HepG2 (cell line): ENCODE measurements around the gene THRA. TPM values are rescaled to one million over a fixed set of nuclear protein-coding genes. Genes with fewer than 3 reads are reported as not detected.

ENCODE experiments used
- ATAC-seq: fragments of 200-7000 bp; cut with Tn5 transposase; 3 replicates; pipeline ENCODE4 v1.9.1; 2020; ENCODE audit warnings: mild to moderate bottlenecking, moderate library complexity
- BruUV-seq: library from RNA; stranded (reverse); fragments of 400-500 nt; replicated peaks from 2 replicates; lab custom pipeline; 2021; lab: Mats Ljungman, UMichigan
- CTCF ChIA-PET: fragments of 300-600 bp; formaldehyde crosslinking; extraction: SDS; loops from one replicate; lab custom pipeline; 2021; ENCODE audit warnings: low total read pairs, inconsistent platforms, low intra/inter-chr PET ratio; lab: Yijun Ruan, JAX
- POLR2A ChIA-PET: fragments of 350-600 bp; sonication (Branson Sonifier 250); formaldehyde crosslinking; loops from one replicate; lab custom pipeline; 2020; ENCODE audit warnings: antibody characterized with exemption, inconsistent platforms; lab: Yijun Ruan, JAX
- DNase-seq: peaks from one replicate; pipeline ENCODE4 v3.0.0-alpha.2; 2015; ENCODE audit warnings: low spot score
- FAIRE-seq: peaks from 3 replicates; lab custom pipeline; 2011; peaks lifted over from hg19 to GRCh38; lab: Jason Lieb, UNC
- H2AFZ ChIP-seq: one replicate; pipeline ENCODE4 v1.6.1; 2011; ENCODE audit warnings: low read length, inconsistent platforms
- H3K27ac ChIP-seq: fragments of 300-600 bp; 3 replicates; pipeline ENCODE4 v1.8.0; 2011; ENCODE audit warnings: mixed run types, mild to moderate bottlenecking, mixed read lengths, low read length, inconsistent platforms; ENCODE audit not compliant: insufficient read depth; ENCODE audit errors: extremely low read length
- H3K27me3 ChIP-seq, 2 experiments: fragments of 200-600 bp in 1 of 2; 2 replicates in 1 of 2; 3 replicates in 1 of 2; pipeline versions ENCODE4 v1.6.0 to v1.8.0; 2011; ENCODE audit warnings: low read length in 2 of 2, mild to moderate bottlenecking in 2 of 2, moderate library complexity in 2 of 2, inconsistent platforms in 1 of 2; ENCODE audit not compliant: insufficient read depth in 2 of 2, control insufficient read depth in 1 of 2
- H3K36me3 ChIP-seq, 2 experiments: fragments of 200-600 bp in 1 of 2; replicated peaks in 1 of 2; 2 replicates in 1 of 2; 3 replicates in 1 of 2; pipeline versions ENCODE4 v1.5.1 to v1.8.0; 2011; ENCODE audit warnings: low read length in 2 of 2, inconsistent platforms in 1 of 2; ENCODE audit not compliant: insufficient read depth in 2 of 2, control insufficient read depth in 1 of 2
- H3K4me1 ChIP-seq: 2 replicates; pipeline ENCODE4 v1.5.1; 2012; ENCODE audit warnings: low read length, inconsistent platforms; ENCODE audit not compliant: insufficient read depth
- H3K4me2 ChIP-seq: 2 replicates; pipeline ENCODE4 v1.6.0; 2011; ENCODE audit warnings: low read depth, low read length, inconsistent platforms
- H3K4me3 ChIP-seq, 3 experiments: fragments of 200-600 bp in 1 of 3; sonication (generic), shearing (Covaris generic) in 1 of 3; replicated peaks in 1 of 3; 2 replicates each; pipeline ENCODE4 v1.5.1; 2011 to 2016; ENCODE audit warnings: low read length in 3 of 3, inconsistent platforms in 2 of 3, low read depth in 2 of 3, mild to moderate bottlenecking in 2 of 3, control low read depth in 1 of 3, mixed read lengths in 1 of 3; ENCODE audit not compliant: insufficient read depth in 1 of 3
- H3K79me2 ChIP-seq: one replicate; pipeline ENCODE4 v1.6.1; 2011; ENCODE audit warnings: low read length, inconsistent platforms; ENCODE audit not compliant: insufficient read depth
- H3K9ac ChIP-seq: 2 replicates; pipeline ENCODE4 v1.6.0; 2011; ENCODE audit warnings: mild to moderate bottlenecking, low read depth, low read length, inconsistent platforms; ENCODE audit not compliant: insufficient read depth
- H3K9me3 ChIP-seq: 2 replicates; pipeline ENCODE4 v1.5.1; 2012; ENCODE audit warnings: mild to moderate bottlenecking, low read length
- H4K20me1 ChIP-seq: 2 replicates; pipeline ENCODE4 v1.6.0; 2011; ENCODE audit warnings: inconsistent platforms, mild to moderate bottlenecking, low read length, moderate library complexity; ENCODE audit not compliant: insufficient read depth
- ELK4 ChIP-seq: sonication (generic); formaldehyde crosslinking; IDR thresholded peaks from 2 replicates; pipeline ENCODE4 v1.9.0; 2021; ENCODE audit warnings: missing genetic modification reagents, borderline replicate concordance
- GFI1 ChIP-seq: sonication (generic); formaldehyde crosslinking; IDR thresholded peaks from 2 replicates; pipeline ENCODE4 v1.5.0; 2020; ENCODE audit warnings: missing genetic modification reagents, mild to moderate bottlenecking, borderline replicate concordance
- HBP1 ChIP-seq: IDR thresholded peaks from 2 replicates; pipeline ENCODE4 v1.6.1; 2016; ENCODE audit warnings: low read depth, control low read depth
- NR2C2 ChIP-seq: sonication (generic); formaldehyde crosslinking; IDR thresholded peaks from 2 replicates; pipeline ENCODE4 v1.4.0; 2020; ENCODE audit warnings: missing genetic modification reagents, mild to moderate bottlenecking, moderate library complexity, borderline replicate concordance
- PCBP1 ChIP-seq: fragments of 200-400 bp; formaldehyde crosslinking; IDR thresholded peaks from 2 replicates; pipeline ENCODE4 v1.6.1; 2017; ENCODE audit warnings: mild to moderate bottlenecking, low read depth, low read length, borderline replicate concordance
- SMAD3 ChIP-seq: sonication (generic); formaldehyde crosslinking; IDR thresholded peaks from 2 replicates; pipeline ENCODE4 v1.4.0; 2020; ENCODE audit warnings: missing genetic modification reagents
- TAF1 ChIP-seq: sonication (generic); formaldehyde crosslinking; IDR thresholded peaks from 2 replicates; pipeline ENCODE4 v1.4.0; 2020; ENCODE audit warnings: missing genetic modification reagents
- ZNF263 ChIP-seq: sonication (generic); formaldehyde crosslinking; IDR thresholded peaks from 2 replicates; pipeline ENCODE4 v1.4.0; 2020; ENCODE audit warnings: missing genetic modification reagents
- ZNF652 ChIP-seq: IDR thresholded peaks from 2 replicates; pipeline ENCODE4 v1.6.1; 2016; ENCODE audit warnings: low read depth, borderline replicate concordance
- ZNF747 ChIP-seq: sonication (generic); formaldehyde crosslinking; IDR thresholded peaks from 2 replicates; pipeline ENCODE4 v1.8.1; 2023; ENCODE audit warnings: missing genetic modification reagents, mild to moderate bottlenecking, borderline replicate concordance
- ZUFSP ChIP-seq: sonication (generic); formaldehyde crosslinking; IDR thresholded peaks from 2 replicates; pipeline ENCODE4 v1.9.0; 2021; ENCODE audit warnings: missing genetic modification reagents, mild to moderate bottlenecking, borderline replicate concordance
- WGBS: methylation state at CpG from one replicate; pipeline ENCODE4 v1.1.6; 2017; ENCODE audit warnings: low lambda C conversion rate; 5-methylcytosine and 5-hydroxymethylcytosine counted together
- in situ Hi-C: cut with HindIII; loops from 2 replicates; pipeline ENCODE4 v1.10.0; 2017; ENCODE audit warnings: low pct_unique_long_range_greater_than_20kb; ENCODE audit not compliant: extremely low pct_ligation_motif_present
- intact Hi-C: fragments of 100-400 bp; cut with micrococcal nuclease; formaldehyde crosslinking; loops from one replicate; pipeline ENCODE4 v1.10.0; 2022; ENCODE audit not compliant: unreplicated experiment
- polyA plus RNA-seq, 8 experiments: library from polyadenylated mRNA; depleted of rRNA in 3 of 8; stranded (reverse) in 7 of 8; unstranded in 1 of 8; fragments of >200 nt; fragmentation: Illumina TruSeq in 4 of 8; extraction: Trizol in 4 of 8; gene quantifications; 2 replicates each; pipeline versions ENCODE4 v1.2.1 to v1.2.3, GENCODE V29; 2011 to 2016; ENCODE audit warnings: low read depth in 4 of 8, missing spikeins in 1 of 8, mixed read lengths in 1 of 8; ENCODE audit not compliant: insufficient read depth in 1 of 8
- total RNA-seq, 5 experiments: library from RNA; depleted of rRNA; stranded (reverse); fragments of >200 nt; fragmentation: Illumina TruSeq; extraction: Trizol; gene quantifications; 2 replicates each; pipeline ENCODE4 v1.2.3, GENCODE V29; 2016; ENCODE audit warnings: low read depth in 1 of 5

Gene THRA
- total and polyA plus RNA-seq, 2 of the 13 experiments (the other 11 are each of a cell fraction or from before 2014, with no cell fraction given): 8.0 to 9.9 TPM

- ChIA-PET CTCF (no interaction called here), POLR2A (no interaction called here)
- Histone ChIP-seq H3K4me2 (no peak overlapping the region), H2AFZ (no peak overlapping the region), H3K27ac (no peak overlapping the region), H3K27me3 (no peaks in the 10 kb centered on the region), H4K20me1 (no peaks in the 10 kb centered on the region), H3K36me3 (peaks cover 21 to 26% of the 10 kb centered on the region in 2 experiments; a peak in 4 of 5 replicates), H3K9ac (no peak overlapping the region), H3K9me3 (no peaks in the 10 kb centered on the region), H3K4me1 (peaks cover 34% of the 10 kb centered on the region), H3K4me3 (no peak overlapping the region), H3K79me2 (no peaks in the 10 kb centered on the region)
- in situ Hi-C loops (loop anchor here (10.0 kb wide), 1 partner anchor 267 kb away; the partner anchor contains the start of gene CDC6), intact Hi-C loops (no loop called here)
- no peak for DNase-seq
- ATAC-seq: no peak
- WGBS: 67% methylated on average over 15 of the region's 15 CpGs
- FAIRE-seq: no peak
- no TSS peak for BruUV-seq
- 0 out of 2 replicates have a peak, but pooled peaks have one; percentile 44 for TF ChIP-seq ZNF263 (CRISPR knock-in tag)
- TF ChIP-seq ZNF747 (CRISPR knock-in tag): no peak
- no peak for TF ChIP-seq GFI1 (CRISPR knock-in tag)
- no peak for TF ChIP-seq SMAD3 (CRISPR knock-in tag)
- 0 out of 2 replicates have a peak, but pooled peaks have one; percentile 5 for TF ChIP-seq PCBP1
These were observed 45.2 kb upstream of the THRA start for GRCh38 chr17:40017422-40018080.

- Histone ChIP-seq H3K4me2 (no peak overlapping the region), H3K4me3 (no peak overlapping the region), H2AFZ (no peak overlapping the region), H4K20me1 (no peaks in the 10 kb centered on the region), H3K4me1 (peaks cover 31% of the 10 kb centered on the region), H3K27ac (no peak overlapping the region), H3K9ac (no peak overlapping the region), H3K79me2 (no peaks in the 10 kb centered on the region), H3K36me3 (peaks cover 28 to 35% of the 10 kb centered on the region in 2 experiments; a peak in 4 of 5 replicates), H3K9me3 (no peaks in the 10 kb centered on the region), H3K27me3 (no peaks in the 10 kb centered on the region)
- in situ Hi-C loops: loop anchor here (10.0 kb wide), 1 partner anchor 266 kb away; the partner anchor contains the start of gene CDC6
- POLR2A ChIA-PET: no interaction called here
- no peak for FAIRE-seq
- BruUV-seq: no TSS peak
- no peak for ATAC-seq
- 75% methylated on average over 13 of the region's 15 CpGs for WGBS
- no peak for DNase-seq
- intact Hi-C loops: no loop called here
- CTCF ChIA-PET: no interaction called here
- TF ChIP-seq ZUFSP (CRISPR knock-in tag): no peak
- TF ChIP-seq ZNF652 (CRISPR knock-in tag): peak; percentile 46; the same call in 1 of the 2 replicates
- no peak for TF ChIP-seq HBP1 (CRISPR knock-in tag)
- no peak for TF ChIP-seq ELK4 (CRISPR knock-in tag)
- TF ChIP-seq NR2C2 (CRISPR knock-in tag): no peak
- TF ChIP-seq TAF1 (CRISPR knock-in tag): no peak
These were observed 44.3 kb upstream of the THRA start for GRCh38 chr17:40018211-40019121.
